Endothelial cell of umbilical vein (primary cell): Measurements from ENCODE around the gene IL18. TPM values are rescaled to one million over a fixed set of nuclear protein-coding genes. Genes with fewer than 3 reads are reported as not detected.

Experiments
- BruUV-seq: library from RNA; stranded (reverse); fragments of 400-500 nt; replicated peaks from 2 replicates; lab custom pipeline; 2021; lab: Mats Ljungman, UMichigan
- CTCF ChIA-PET: fragments of 300-600, 350-600 bp; sonication (Branson Sonifier 250); formaldehyde crosslinking; loops from one replicate; lab custom pipeline; 2021; ENCODE audit warnings: antibody characterized with exemption, inconsistent platforms; lab: Charles Lee
- POLR2A ChIA-PET: fragments of 300-600, 350-600 bp; sonication (Branson Sonifier 250); formaldehyde crosslinking; loops from one replicate; lab custom pipeline; 2021; ENCODE audit warnings: antibody characterized with exemption, inconsistent platforms; lab: Charles Lee
- DNase-seq: peaks from one replicate; pipeline ENCODE4 v3.0.0-alpha.2; 2011; ENCODE audit warnings: low read depth, low spot score
- FAIRE-seq: peaks from 2 replicates; lab custom pipeline; 2011; peaks lifted over from hg19 to GRCh38; lab: Jason Lieb, UNC
- H2AFZ ChIP-seq: 2 replicates; pipeline ENCODE4 v1.6.0; 2012; ENCODE audit warnings: low read depth, low read length, control low read depth, inconsistent platforms
- H3K27ac ChIP-seq: 2 replicates; pipeline ENCODE4 v1.5.1; 2011; ENCODE audit warnings: low read depth, mild to moderate bottlenecking, control low read depth, low read length, moderate library complexity; ENCODE audit not compliant: insufficient read depth
- H3K27me3 ChIP-seq, 2 experiments: 2 replicates each; pipeline versions ENCODE4 v1.6.0 to v1.6.1; 2011; ENCODE audit warnings: low read length in 2 of 2, mixed read lengths in 1 of 2; ENCODE audit not compliant: control insufficient read depth in 2 of 2, insufficient read depth in 2 of 2
- H3K36me3 ChIP-seq, 2 experiments: 2 replicates in 1 of 2; 3 replicates in 1 of 2; pipeline ENCODE4 v1.5.1; 2011; ENCODE audit warnings: low read length in 2 of 2, mild to moderate bottlenecking in 1 of 2, moderate library complexity in 1 of 2; ENCODE audit not compliant: control insufficient read depth in 2 of 2, insufficient read depth in 2 of 2; ENCODE audit errors: extremely low read depth in 1 of 2
- H3K4me1 ChIP-seq: 3 replicates; pipeline ENCODE4 v1.5.1; 2011; ENCODE audit warnings: mild to moderate bottlenecking, low read length; ENCODE audit not compliant: control insufficient read depth, insufficient read depth; ENCODE audit errors: extremely low read depth
- H3K4me2 ChIP-seq: 2 replicates; pipeline ENCODE4 v1.6.1; 2011; ENCODE audit warnings: low read length, control low read depth, mixed read lengths; ENCODE audit not compliant: insufficient read depth
- H3K4me3 ChIP-seq, 3 experiments: fragments of 200-600 bp in 1 of 3; sonication (generic), shearing (Covaris generic) in 1 of 3; replicated peaks in 1 of 3; 2 replicates each; pipeline ENCODE4 v1.5.1; 2011 to 2016; ENCODE audit warnings: control low read depth in 3 of 3, low read length in 3 of 3, mild to moderate bottlenecking in 2 of 3, inconsistent platforms in 1 of 3, low read depth in 1 of 3, moderate library complexity in 1 of 3; ENCODE audit not compliant: insufficient read depth in 1 of 3
- H3K79me2 ChIP-seq: 2 replicates; pipeline ENCODE4 v1.6.0; 2012; ENCODE audit warnings: low read length, inconsistent platforms; ENCODE audit not compliant: control insufficient read depth, insufficient read depth
- H3K9ac ChIP-seq: replicated peaks from 2 replicates; pipeline ENCODE3; 2011; ENCODE audit warnings: low read length, control low read depth; ENCODE audit not compliant: insufficient read depth; ENCODE audit errors: extremely low read depth
- H3K9me1 ChIP-seq: replicated peaks from 3 replicates; pipeline ENCODE4 v1.6.0; 2011; ENCODE audit warnings: mild to moderate bottlenecking, low read length; ENCODE audit not compliant: control insufficient read depth, insufficient read depth; ENCODE audit errors: extremely low read depth
- H3K9me3 ChIP-seq: replicated peaks from 2 replicates; pipeline ENCODE4 v1.5.1; 2012; ENCODE audit warnings: low read length, inconsistent platforms; ENCODE audit not compliant: control insufficient read depth, insufficient read depth
- H4K20me1 ChIP-seq: replicated peaks from 2 replicates; pipeline ENCODE3; 2011; ENCODE audit warnings: mild to moderate bottlenecking, low read length; ENCODE audit not compliant: control insufficient read depth, insufficient read depth; ENCODE audit errors: extremely low read depth
- EZH2 ChIP-seq: IDR thresholded peaks from 2 replicates; pipeline ENCODE4 v1.6.1; 2012; ENCODE audit warnings: borderline replicate concordance, low read depth, mild to moderate bottlenecking, moderate library complexity, low read length, inconsistent platforms; ENCODE audit not compliant: severe bottlenecking
- FOS ChIP-seq: IDR thresholded peaks from 2 replicates; pipeline ENCODE4 v1.6.1; 2011; ENCODE audit warnings: mild to moderate bottlenecking, low read length, moderate library complexity, borderline replicate concordance; ENCODE audit not compliant: insufficient read depth
- GATA2 ChIP-seq: IDR thresholded peaks from 2 replicates; pipeline ENCODE4 v1.7.0; 2011; ENCODE audit warnings: low read depth, mild to moderate bottlenecking, moderate library complexity, mixed read lengths, low read length; ENCODE audit not compliant: insufficient read length, insufficient read depth
- JUN ChIP-seq: IDR thresholded peaks from 2 replicates; pipeline ENCODE4 v1.6.1; 2011; ENCODE audit warnings: borderline replicate concordance, low read depth; ENCODE audit not compliant: insufficient read length, insufficient read depth
- POLR2AphosphoS5 ChIP-seq: IDR thresholded peaks from 2 replicates; pipeline ENCODE4 v1.6.1; 2012; ENCODE audit warnings: low read depth, mild to moderate bottlenecking, control low read depth, low read length, moderate library complexity; ENCODE audit not compliant: insufficient read depth
- dilution Hi-C: fragments of 300-500 bp; cut with MboI; formaldehyde crosslinking; loops from one replicate; pipeline ENCODE4 v1.15.0; 2019; ENCODE audit warnings: low sequenced_read_pairs; ENCODE audit not compliant: extremely low pct_ligation_motif_present
- intact Hi-C: fragments of 100-400 bp; cut with micrococcal nuclease; formaldehyde crosslinking; loops from one replicate; pipeline ENCODE4 v1.10.0; 2022
- polyA plus RNA-seq, 4 experiments: library from polyadenylated mRNA; depleted of rRNA in 3 of 4; stranded (reverse) in 3 of 4; unstranded in 1 of 4; fragments of >200 nt; gene quantifications; 2 replicates each; pipeline versions ENCODE4 v1.2.1 to v1.2.3, GENCODE V29; 2011 to 2012; ENCODE audit warnings: missing spikeins in 1 of 4
- total RNA-seq: library from RNA; stranded (reverse); gene quantifications from 2 replicates; pipeline ENCODE4 v1.2.3, GENCODE V29; 2021
- TF ChIP-seq, protein P1 (sequence below), 2 donors: IDR thresholded peaks; 1 replicate in 1 of 2; 2 replicates in 1 of 2; pipeline ENCODE4 v1.5.1; 2011; ENCODE audit warnings: low read length in 2 of 2, mild to moderate bottlenecking in 2 of 2, moderate library complexity in 2 of 2, control low read depth in 1 of 2, inconsistent platforms in 1 of 2, low read depth in 1 of 2; ENCODE audit not compliant: insufficient read depth in 1 of 2; ENCODE audit errors: extremely low read depth in 1 of 2
- TF ChIP-seq, protein P2 (sequence below): IDR thresholded peaks from 2 replicates; pipeline ENCODE4 v1.6.1; 2011; ENCODE audit not compliant: insufficient read depth, insufficient read length

The IL18 gene
- total and polyA plus RNA-seq, 2 donors (not counting 3 experiments of a cell fraction or from before 2014, with no cell fraction given): 0.73 to 1.5 TPM

DNA sequence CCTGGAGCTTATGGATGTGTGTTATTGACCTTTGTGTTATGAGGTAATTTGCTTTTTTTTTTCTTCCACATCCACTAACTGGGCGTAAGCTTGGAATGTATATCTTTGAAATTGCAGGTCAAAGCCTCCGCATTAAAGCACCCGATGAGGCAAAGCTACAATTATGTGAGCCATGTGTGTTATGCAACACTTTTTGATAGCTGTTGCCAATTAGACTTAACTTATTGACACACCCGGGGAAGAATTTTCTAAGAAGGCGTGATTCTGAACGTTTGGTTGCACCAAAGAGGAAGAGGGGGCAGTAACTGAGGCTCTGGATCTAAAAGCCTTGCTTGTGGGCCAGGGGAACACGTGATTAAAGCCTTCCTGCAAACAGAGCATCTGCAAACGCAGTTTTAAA, 2.7 kb upstream of the IL18 start:
- H3K36me3 ChIP-seq: no peaks in the 10 kb centered on the region
- intact Hi-C loops (no loop called here), dilution Hi-C loops (no loop called here)
- TF ChIP-seq POLR2AphosphoS5: no peak
- no peak for TF ChIP-seq FOS
- TF ChIP-seq, protein P1, sequence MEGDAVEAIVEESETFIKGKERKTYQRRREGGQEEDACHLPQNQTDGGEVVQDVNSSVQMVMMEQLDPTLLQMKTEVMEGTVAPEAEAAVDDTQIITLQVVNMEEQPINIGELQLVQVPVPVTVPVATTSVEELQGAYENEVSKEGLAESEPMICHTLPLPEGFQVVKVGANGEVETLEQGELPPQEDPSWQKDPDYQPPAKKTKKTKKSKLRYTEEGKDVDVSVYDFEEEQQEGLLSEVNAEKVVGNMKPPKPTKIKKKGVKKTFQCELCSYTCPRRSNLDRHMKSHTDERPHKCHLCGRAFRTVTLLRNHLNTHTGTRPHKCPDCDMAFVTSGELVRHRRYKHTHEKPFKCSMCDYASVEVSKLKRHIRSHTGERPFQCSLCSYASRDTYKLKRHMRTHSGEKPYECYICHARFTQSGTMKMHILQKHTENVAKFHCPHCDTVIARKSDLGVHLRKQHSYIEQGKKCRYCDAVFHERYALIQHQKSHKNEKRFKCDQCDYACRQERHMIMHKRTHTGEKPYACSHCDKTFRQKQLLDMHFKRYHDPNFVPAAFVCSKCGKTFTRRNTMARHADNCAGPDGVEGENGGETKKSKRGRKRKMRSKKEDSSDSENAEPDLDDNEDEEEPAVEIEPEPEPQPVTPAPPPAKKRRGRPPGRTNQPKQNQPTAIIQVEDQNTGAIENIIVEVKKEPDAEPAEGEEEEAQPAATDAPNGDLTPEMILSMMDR (IDR thresholded peaks at IDR 0.05; ENCODE audit: extremely low read depth in 1 of 2, insufficient read depth in 1 of 2, low read depth in 1 of 2, low read length in 2 of 2): no peak
- no peak for TF ChIP-seq JUN
- no peak for TF ChIP-seq EZH2
- TF ChIP-seq, protein P2, sequence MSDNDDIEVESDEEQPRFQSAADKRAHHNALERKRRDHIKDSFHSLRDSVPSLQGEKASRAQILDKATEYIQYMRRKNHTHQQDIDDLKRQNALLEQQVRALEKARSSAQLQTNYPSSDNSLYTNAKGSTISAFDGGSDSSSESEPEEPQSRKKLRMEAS: no peak
- TF ChIP-seq GATA2: no peak
- no peak overlapping the region for H3K27ac ChIP-seq
- H3K9me3 ChIP-seq: no peaks in the 10 kb centered on the region
- ChIA-PET CTCF (interaction anchor here (0.7 to 1.3 kb wide), 2 partner anchors 9 to 53 kb away, joined by 3 read pairs; partner anchors contain the start of gene BCO2), POLR2A (no interaction called here)
- no TSS peak for BruUV-seq
- DNase-seq (no peak), FAIRE-seq (no peak)
- H3K4me3 ChIP-seq: no peak overlapping the region
- H3K4me1 ChIP-seq: peaks cover 11% of the 10 kb centered on the region
- no peak overlapping the region for H3K9ac ChIP-seq
- H3K27me3 ChIP-seq: no peaks in the 10 kb centered on the region
- H3K9me1 ChIP-seq: no peaks in the 10 kb centered on the region
- H3K79me2 ChIP-seq: no peaks in the 10 kb centered on the region
- H4K20me1 ChIP-seq: no peaks in the 10 kb centered on the region
- H3K4me2 ChIP-seq: no peak overlapping the region
- no peak overlapping the region for H2AFZ ChIP-seq
